HG02610 (cell line): ENCODE data around the gene EXOC3L4.
A peak's percentile ranks its signal among the peaks of the same experiment; 100 is the strongest.
"Not testable (repeated sequence)": the region's sequence is repeated elsewhere in the genome, so short reads cannot be mapped to it uniquely, and the experiment has no call there.

Experiments
- ATAC-seq: cut with Tn5 transposase; IDR thresholded peaks from one replicate; pipeline ENCODE4 v1.9.1; 2021; ENCODE audit warnings: mild to moderate bottlenecking, moderate library complexity; ENCODE audit not compliant: unreplicated experiment

The EXOC3L4 gene

DNA sequence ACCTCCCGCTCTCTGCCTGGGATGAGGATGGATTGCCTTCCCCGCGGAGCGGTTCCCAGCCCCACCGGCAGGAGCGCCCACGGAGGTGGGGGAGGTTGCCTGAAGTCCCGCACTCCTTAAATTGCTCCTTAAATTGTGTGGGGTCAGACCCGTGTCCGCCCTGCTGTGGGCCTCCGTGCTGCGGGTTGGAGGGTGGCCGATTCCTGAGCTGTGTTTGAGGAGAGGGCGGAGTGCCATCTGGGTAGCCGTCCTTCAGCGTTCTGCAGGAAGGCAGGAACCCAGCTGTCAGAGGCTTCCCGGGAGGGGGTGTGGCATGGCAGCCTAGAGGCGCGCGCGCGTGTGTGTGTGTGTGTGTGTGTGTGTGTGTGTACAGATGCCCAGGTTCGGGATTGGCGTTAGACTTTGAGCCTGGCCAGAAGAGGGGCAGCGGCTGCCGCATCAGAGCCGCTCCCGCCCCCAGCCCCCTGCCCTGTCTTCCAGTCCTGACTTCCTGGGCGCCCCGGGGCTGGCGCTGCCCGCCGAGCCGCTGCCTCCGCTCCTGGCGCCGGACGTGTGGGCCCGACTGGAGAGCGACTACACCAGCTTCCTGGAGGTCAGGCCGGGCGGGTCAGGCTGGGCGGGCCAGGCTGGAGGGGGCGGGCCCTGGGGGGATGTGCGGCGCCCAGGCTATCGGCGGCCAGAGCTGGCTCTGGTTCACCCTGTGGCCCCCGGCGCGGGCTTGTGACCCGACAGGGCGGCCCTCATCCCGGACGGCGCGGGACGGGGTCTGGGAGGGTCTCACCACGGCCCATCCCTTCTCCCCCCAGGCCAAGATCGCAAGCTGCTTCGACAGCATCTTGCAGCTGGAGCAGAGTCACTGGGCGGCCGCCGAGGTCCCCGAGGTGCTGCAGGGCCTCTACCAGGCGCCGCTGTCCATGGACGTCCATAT is 9.2 kb downstream of the EXOC3L4 start:
- no peak for ATAC-seq

DNA sequence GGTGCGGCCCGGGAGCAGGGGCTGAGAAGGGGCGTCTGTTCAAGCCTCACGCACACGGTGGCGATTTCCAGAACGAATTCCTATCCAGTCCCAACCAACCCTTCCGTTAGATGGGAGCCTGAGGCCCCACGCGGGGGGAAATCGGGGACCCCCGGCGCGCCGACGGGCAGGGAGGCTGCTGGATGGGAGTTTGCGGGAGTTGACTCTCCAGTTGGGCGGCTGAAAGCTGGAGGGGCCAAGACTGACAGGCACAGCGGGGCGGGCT is 9.8 kb downstream of the EXOC3L4 start:
- no peak for ATAC-seq

DNA sequence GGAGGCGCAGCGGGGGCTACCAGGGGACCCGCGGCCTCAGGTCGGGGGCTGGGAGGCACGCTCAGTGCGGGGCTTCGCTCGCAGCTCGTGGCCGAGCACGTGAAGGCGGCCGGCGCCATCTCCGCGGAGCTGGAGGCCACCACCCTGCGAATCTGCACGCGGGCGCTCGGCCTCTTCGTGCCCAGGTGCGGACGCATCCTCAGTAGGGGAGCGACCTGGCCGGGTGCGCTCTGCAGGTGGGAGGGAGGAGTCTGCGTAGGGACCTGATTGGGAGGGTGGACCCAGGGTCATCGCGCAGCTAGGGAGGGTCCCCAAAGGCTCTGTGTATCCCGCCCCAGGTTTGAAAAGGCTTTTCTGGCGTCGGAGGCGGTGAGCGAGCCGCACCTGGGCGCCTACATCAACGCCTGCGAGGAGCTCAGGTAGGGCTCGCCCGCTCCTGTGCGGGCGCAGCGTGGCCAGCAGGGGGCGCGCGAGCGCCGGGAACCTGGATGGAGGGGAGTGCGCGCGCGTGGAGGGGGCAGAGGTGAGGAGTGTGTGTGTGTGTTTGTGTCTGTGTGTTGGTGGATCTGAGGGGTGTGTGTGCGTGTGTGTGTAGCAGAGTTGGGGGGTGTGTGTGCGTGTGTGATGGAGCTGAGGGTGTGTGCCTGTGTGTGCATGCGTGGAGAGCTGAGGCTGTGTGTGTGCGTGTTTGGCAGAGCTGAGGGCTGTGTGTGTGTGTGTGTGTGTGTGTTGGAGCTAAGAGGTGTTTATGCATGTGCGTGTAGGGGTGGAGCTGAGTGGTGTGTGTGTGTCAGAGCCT is 10.3 kb downstream of the EXOC3L4 start:
- ATAC-seq: peak; percentile 46

DNA sequence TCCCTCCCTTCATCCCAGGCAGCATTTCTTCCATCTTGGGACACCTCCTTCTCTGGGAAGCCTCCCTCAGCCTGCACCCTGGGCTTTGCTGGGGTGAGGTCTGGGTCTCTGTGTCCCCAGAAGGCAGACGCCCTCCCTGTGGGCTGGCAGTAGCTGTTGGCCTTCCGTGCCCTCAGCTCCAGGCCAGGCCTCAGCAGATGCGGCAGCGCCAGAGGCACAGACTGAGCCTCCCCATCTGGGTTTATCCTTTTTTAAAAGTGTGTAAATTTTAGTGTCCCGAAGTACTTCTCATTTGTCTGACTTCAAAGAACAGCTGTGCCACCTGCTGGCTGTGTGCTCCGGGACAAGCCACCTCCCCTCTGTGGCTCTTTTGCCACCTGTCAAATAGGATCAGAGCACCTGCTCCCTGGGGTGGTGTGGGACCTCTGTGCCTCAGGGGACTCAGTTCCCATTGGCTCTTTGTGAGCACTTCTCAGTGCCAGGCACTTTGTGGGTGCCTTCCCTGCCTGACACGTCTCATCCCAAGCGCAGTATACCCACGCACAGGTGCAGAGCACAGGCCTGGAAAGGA is 11.1 kb downstream of the EXOC3L4 start:
- ATAC-seq: no peak

DNA sequence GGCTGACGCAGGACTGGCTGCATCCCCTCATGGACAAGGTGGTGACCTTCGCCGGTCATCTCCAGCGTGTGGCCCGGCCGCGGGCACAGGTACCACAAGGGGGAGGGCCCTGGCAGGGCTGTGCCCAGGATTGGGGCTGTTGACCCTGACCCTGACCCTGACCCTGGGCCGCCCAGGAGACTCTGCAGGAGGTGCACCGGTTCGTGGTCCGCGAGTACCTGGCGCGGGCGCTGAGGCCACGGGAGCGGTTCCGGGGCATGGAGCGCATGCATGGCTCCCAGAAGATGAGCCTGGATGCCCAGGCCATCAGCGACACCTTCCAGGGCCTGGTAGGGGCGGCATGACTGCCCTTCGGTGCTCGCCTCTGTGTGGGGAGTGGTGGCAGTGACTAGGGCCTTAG is 12.9 kb downstream of the EXOC3L4 start:
- no peak for ATAC-seq

DNA sequence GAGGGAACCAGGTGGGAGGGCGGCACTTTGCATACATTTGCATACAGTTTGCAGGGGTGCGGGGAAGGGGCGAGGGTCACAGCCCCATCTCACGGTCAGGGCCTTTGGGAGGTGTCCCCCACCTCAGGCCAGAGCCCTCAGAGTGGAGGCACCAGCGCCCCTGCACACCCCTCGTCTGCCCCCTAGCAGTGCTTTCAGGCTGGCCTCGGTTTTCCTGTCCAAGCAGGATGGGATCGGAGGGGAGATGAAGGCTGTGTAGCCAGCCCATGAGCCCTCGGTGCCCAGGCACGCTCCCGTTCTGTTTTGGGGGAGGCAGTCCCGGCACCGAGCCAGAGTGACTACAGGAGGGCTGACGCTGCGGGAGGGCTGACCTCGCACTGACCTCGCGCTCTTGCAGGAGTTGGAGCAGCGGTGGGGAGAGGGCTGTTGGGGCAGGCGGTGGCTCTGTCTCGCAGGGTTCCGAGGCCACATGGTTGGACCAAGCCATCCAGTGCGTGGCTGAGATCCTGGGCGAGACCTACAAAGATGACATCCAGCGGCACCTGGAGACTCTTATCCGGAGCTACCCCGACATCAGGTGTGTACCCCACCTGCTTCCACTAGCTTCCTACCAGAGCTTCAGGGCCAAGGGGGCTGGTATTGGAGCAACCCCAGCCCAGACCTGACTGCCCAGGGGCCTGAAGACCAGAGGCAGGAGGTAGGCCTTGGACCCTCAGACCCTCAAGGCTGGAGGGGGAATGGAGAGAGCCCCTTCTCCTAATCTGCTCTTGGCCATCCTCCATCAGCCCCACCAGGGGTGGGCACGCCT is 13.6 kb downstream of the EXOC3L4 start:
- no peak for ATAC-seq

DNA sequence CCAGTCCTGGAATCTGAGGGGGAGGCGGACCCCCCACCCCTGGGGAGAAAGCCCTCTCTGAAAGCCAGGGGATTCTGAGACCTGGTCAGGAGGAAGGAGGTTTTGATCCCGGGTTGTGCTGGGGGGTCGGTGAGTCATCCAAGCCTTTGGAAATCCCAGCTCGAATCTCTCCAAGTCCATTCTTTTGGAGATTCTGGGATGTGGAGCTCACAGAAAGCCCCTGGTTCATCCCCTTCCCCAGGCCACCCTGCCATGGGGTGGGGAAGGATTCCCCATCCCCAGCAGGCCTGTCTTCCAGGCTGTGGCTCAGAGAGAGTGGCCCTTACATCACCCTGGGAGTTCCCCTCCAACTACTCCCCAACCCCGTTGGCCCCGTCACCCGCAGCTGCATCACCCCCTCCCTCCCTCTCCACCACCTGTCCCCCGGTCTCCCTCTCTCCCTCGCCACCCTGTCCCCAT is 14.3 kb downstream of the EXOC3L4 start:
- peak; percentile 35 for ATAC-seq

DNA sequence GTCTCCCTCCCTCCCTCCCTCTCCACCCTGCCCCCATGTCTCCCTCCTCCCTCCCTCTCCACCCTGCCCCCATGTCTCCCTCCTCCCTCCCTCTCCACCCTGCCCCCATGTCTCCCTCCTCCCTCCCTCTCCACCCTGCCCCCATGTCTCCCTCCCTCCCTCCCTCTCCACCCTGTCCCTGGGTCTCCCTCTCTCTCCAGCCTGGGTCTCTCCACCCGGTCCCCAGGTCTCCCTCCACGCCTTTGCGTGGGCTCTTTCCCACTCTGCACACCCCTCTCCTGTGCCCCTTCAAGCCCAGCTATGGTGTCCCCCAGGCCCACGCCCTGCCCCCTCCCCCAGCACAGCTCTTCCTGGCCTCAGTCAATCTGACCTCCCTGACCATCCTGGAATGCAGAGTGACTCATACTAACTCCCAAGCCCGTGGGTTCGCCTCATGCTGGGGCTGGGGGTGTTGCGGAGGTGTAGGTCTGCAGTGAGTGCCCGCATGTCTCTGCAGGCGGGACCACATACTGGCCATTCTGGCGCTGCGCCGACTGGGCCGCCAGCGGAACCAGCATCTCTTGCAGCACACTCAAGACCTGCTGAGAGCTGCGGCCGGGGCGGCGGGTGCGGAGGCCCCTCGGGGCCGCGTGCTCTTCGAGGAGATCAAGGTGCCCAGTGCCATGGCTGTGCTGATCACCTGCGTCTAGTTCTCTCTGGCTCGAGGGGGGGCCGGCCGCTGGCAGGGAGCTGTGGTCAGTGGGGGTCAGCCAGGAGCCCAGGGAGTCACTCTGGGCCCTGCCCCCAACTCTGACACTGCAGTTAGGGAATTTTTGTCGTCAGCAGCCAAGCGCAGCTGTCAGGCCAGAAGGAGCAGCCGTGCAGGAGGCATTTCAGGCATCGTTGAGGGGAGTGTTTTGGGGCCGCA is 15.3 kb downstream of the EXOC3L4 start:
- no peak for ATAC-seq

DNA sequence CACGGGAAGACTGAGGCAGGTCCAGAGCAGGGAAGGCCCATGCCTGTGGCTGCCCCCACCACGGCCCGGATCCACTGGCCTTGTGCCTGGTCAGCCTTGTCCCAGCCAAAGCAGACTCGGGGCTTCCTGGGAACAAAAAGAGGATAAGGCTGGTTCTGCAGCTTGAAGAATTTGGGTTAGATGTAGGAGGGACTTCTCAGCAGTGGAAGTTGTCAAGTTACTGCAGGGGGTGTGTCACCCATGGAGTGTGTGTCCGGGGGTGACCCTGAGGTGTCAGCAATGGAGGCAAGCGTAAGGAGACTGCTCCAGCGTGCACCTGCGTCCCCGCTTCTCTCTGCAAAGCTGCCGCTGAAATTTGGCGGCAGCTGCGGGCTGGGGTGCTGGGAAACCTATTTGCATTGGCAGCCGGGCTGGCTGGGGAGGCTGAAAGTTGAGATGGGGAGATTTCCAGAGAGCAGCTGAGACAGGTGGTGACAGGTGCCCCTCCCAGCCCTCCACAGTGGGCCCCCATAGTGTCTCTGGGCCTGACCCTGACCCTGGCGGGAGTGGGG is 16.2 kb downstream of the EXOC3L4 start:
- no peak for ATAC-seq

DNA sequence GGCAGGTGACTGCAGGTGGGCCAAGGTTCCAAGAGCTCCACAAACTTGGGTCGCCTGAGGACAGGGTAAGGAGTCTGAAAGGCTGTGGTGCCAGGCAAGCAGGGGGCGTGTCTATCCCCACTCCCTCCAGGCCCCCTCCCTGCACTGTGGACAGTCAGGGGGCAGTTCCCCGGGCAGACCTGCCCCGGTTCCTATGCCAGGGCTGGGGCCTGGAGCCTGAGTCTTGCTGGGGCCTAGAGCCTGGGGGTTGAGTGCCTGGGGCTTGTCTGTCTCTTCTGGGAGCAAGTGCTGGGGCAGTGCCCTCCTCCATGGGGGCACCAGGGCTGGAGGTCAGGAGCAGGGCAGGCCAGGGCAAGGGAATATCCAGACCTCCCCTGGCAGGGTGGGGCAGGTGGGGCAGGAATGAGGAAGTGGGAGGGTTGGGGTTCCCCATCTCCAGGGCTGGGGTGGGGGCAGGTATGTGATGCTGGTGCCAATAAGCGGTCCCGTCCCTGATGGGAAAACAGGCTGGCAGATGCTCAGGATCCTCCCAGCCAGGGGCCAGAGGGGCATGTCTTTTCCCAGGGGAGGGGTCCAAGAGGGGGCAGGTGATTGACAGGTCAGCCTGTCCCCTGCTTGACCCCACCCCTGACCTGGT is 16.8 kb downstream of the EXOC3L4 start:
- no peak for ATAC-seq

DNA sequence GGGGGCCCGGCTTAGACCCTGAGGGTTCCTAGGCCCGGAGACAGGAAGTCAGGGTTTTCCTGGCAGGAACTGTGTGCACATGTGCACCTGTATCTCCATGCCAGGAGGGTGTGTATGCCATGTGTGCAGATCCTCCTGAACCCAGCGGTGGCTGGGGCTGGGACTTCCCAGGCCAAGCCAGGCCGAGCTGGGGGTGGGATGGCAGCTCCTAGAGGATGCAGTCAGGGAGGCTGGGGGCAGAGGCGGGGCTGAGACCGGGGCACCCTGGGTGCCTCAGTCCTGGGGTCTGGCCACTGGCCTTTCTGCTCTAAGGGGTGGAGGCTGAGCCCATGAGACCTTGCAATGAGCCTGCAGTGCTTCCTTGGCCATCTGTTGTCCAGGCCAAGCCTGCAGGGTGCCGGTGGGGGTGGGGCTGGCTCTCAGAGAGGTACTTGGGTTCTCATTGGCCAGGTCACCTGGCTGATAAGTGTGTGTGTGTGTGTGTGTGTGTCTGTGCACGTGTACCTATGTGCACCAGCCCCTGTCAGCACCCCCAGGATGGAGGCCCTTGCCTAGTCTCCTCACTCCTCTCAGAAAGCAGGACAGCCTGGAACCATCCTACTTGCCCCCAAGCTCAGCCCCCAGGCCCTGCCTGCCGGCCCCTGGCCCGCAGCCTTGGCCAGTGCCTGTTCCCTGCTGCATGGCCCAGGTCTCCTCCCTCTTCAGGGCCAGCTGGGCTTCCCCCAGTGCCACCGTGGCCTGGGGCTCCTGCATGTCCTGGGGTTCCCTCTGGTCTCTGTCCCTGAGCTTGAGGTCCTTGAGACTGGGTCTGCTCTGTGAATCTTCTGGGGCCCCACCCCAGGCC is 18.1 kb downstream of the EXOC3L4 start:
- ATAC-seq: no peak

DNA sequence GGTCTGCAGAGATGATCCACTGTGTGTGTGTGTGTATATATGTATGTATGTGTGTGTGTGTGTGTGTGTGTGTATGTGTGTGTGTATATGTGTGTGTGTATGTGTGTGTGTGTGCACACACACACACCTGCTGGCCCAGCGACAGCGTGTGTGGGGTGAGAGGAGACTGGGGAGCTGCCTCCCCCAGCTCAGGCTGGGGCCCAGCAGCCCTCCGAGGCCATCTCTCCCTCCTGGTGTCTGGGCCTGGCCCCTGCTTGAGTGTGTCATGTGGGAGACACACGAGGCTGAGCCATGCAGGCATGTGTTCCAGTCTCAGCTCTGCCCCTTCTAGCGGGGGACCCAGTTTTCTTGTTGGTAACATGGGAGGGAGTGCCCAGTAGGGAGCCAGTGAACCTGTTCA is 18.8 kb downstream of the EXOC3L4 start:
- no peak for ATAC-seq

DNA sequence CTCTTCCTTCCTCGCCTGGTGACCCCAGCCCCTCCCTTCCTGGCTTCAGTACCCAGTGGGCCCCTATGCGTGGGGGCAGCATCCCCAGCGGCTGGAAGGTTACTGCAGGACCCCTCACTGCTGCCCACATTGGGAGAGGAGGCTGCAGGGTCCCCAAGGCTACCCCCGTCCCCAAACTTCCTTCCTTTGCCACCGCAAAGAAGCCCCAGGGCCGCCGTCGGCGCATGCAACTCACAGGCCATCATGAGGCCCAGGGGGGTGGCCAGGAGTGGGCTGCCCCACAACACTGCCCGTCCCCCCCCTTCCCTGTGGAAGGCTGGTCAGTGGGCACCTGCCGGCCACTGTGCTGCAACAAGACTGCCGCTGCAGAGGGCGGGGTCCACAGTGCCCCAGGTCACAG is 19.2 kb downstream of the EXOC3L4 start:
- no peak for ATAC-seq

DNA sequence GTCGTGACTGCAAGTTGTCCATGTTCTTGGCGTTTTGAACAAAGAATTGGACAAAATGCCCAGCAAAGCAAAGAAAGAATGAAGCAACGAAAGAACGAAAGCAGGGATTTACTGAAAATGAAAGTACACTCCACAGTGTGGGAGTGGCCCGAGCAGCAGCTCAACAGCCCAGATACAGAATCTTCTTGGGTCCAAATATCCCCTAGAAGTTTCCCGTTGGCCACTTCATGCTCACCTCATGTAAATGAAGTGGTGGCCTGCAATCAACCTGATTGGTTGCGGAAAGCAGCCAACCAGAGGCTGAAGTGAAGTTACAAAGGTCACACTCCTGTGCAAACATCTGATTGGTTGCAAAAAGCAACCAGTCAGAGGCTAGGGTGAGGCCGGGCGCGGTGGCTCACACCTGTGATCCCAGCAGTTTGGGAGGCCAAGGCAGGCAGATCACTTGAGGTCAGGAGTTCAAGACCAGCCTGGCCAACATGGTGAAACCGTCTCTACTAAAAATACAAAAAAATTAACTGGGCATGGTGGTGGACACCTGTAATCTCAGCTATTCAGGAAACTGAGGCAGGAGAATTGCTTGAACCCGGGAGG is 20.7 kb downstream of the EXOC3L4 start:
- ATAC-seq: not testable (repeated sequence)

DNA sequence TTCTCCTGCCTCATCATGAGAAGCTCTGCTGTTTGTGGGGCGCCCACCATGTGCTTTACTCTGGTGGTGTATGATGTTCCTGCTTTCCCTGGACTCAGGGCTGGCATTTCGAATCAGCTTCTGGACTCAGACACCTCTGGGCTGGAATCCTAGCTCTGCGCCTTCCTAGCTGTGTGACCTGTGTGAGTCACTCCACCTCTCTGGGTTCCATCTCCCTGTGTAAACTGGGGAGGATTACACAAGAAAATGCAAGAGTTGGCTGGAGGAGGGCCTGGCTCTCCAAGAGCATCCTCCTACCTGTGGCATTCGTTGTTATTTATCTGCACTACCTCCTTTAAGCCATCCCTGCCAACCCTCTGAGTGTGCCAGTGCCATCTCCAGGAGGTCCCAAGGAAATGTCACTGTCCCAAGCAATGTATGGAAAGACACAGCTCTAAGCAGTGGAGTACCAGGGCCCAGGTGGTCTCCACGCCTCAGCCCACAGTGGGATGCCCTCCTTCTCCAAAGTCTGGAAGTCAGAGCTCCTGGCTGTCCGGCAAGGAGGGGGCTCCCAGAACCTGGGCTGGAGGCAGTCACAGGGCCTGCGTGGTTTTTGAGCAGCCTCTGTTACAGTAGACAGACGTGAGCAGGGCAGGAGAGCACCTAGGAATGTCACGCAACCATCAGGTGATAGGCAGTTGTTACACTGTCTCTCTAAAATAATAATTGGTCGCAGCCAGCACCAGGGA is 21.5 kb downstream of the EXOC3L4 start:
- no peak for ATAC-seq

DNA sequence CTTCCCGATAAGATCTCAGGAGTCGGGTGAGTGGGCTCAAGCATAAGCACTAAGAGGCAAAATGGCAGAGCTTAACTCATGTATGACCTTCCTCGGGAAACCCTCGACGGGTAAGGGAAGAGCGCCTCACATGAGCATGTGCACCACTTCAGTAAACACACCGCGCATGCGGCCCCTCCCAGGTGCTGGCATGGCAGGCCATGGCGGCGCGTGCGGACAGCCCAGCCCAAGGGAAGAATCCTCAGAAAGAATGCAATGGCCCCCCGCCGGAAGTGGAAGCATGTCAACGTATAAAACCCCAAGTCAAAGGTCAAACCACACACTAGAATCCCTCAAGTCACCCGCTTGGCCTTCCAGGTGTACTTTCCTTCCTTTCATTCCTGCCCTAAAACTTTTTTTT is 22.1 kb downstream of the EXOC3L4 start:
- ATAC-seq: no peak

DNA sequence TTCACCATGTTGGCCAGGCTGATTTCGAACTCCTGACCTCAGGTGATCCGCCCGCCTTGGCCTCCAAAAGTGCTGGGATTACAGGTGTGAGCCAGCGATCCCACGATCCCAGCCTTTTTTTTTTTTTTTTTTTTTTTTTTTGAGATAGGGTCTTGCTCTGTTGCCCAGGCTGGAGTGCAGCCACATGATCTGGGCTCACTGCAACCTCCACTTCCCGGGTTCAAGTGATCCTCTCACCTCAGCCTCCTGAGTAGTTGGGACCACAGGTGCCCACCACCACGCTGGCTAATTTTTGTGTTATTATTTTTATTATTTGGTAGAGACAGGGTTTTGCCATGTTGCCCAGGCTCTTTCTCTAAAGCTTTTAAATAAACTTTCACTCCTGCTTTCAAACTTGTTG is 23.0 kb downstream of the EXOC3L4 start:
- not testable (repeated sequence) for ATAC-seq
